HepG2 (cell line): Measurements from ENCODE around the gene THBS1. TPM values are rescaled to one million over a fixed set of nuclear protein-coding genes. Genes with fewer than 3 reads are reported as not detected.

Experiments
- FOXA1 ChIP-seq, 2 experiments: fragments of 450-650 bp in 1 of 2; sonication (generic) in 1 of 2; formaldehyde crosslinking in 1 of 2; IDR thresholded peaks; 2 replicates each; pipeline versions ENCODE4 v1.4.0 to v1.6.1; 2016 to 2020; ENCODE audit warnings: missing genetic modification reagents in 1 of 2
- KAT8 ChIP-seq: IDR thresholded peaks from 2 replicates; pipeline ENCODE4 v1.6.1; 2016; ENCODE audit warnings: missing genetic modification reagents, missing compliant biosample characterization
- MAF1 ChIP-seq: sonication (generic); formaldehyde crosslinking; IDR thresholded peaks from 2 replicates; pipeline ENCODE4 v1.5.0; 2020; ENCODE audit warnings: missing genetic modification reagents, borderline replicate concordance
- MAZ ChIP-seq, 2 experiments: sonication (generic) in 1 of 2; formaldehyde crosslinking in 1 of 2; IDR thresholded peaks; 2 replicates each; pipeline versions ENCODE4 v1.5.0 to v1.6.1; 2012 to 2020; ENCODE audit warnings: low read depth in 2 of 2, mild to moderate bottlenecking in 2 of 2, borderline replicate concordance in 1 of 2, improper control_type of control experiment in 1 of 2, low read length in 1 of 2, missing genetic modification reagents in 1 of 2, moderate library complexity in 1 of 2
- PCBP1 ChIP-seq: fragments of 200-400 bp; formaldehyde crosslinking; IDR thresholded peaks from 2 replicates; pipeline ENCODE4 v1.6.1; 2017; ENCODE audit warnings: mild to moderate bottlenecking, low read depth, low read length, borderline replicate concordance
- POLR2G ChIP-seq: fragments of 200-400 bp; formaldehyde crosslinking; IDR thresholded peaks from 2 replicates; pipeline ENCODE4 v1.6.1; 2018; ENCODE audit warnings: mild to moderate bottlenecking, low read depth, low read length, moderate library complexity
- STAG1 ChIP-seq: sonication (generic); formaldehyde crosslinking; IDR thresholded peaks from 2 replicates; pipeline ENCODE4 v1.4.0; 2020; ENCODE audit warnings: missing genetic modification reagents
- TAF15 ChIP-seq: fragments of 200-400 bp; formaldehyde crosslinking; IDR thresholded peaks from one replicate; pipeline ENCODE4 v1.6.1; 2018; ENCODE audit warnings: mild to moderate bottlenecking, low read depth, low read length; ENCODE audit not compliant: poor library complexity, severe bottlenecking
- ZNF567 ChIP-seq: sonication (generic); formaldehyde crosslinking; IDR thresholded peaks from 2 replicates; pipeline ENCODE4 v1.8.1; 2023; ENCODE audit warnings: mild to moderate bottlenecking, missing genetic modification reagents, borderline replicate concordance
- polyA plus RNA-seq, 8 experiments: library from polyadenylated mRNA; depleted of rRNA in 3 of 8; stranded (reverse) in 7 of 8; unstranded in 1 of 8; fragments of >200 nt; fragmentation: Illumina TruSeq in 4 of 8; extraction: Trizol in 4 of 8; gene quantifications; 2 replicates each; pipeline versions ENCODE4 v1.2.1 to v1.2.3, GENCODE V29; 2011 to 2016; ENCODE audit warnings: low read depth in 4 of 8, missing spikeins in 1 of 8, mixed read lengths in 1 of 8; ENCODE audit not compliant: insufficient read depth in 1 of 8
- total RNA-seq, 5 experiments: library from RNA; depleted of rRNA; stranded (reverse); fragments of >200 nt; fragmentation: Illumina TruSeq; extraction: Trizol; gene quantifications; 2 replicates each; pipeline ENCODE4 v1.2.3, GENCODE V29; 2016; ENCODE audit warnings: low read depth in 1 of 5
- TF ChIP-seq, protein P1 (sequence below): sonication (generic); formaldehyde crosslinking; IDR thresholded peaks from 2 replicates; pipeline ENCODE4 v1.4.0; 2020; ENCODE audit warnings: mild to moderate bottlenecking, missing genetic modification reagents
- TF ChIP-seq, protein P2 (sequence below), 2 experiments: sonication (generic) in 1 of 2; formaldehyde crosslinking in 1 of 2; IDR thresholded peaks; 2 replicates each; pipeline versions ENCODE4 v1.5.1 to v1.6.1; 2011 to 2020; ENCODE audit warnings: borderline replicate concordance in 1 of 2, low read depth in 1 of 2, low read length in 1 of 2, mild to moderate bottlenecking in 1 of 2, missing genetic modification reagents in 1 of 2, moderate library complexity in 1 of 2

The THBS1 gene
- total and polyA plus RNA-seq, 2 of the 13 experiments (the other 11 are each of a cell fraction or from before 2014, with no cell fraction given), result 54.7 to 67.1 TPM

DNA sequence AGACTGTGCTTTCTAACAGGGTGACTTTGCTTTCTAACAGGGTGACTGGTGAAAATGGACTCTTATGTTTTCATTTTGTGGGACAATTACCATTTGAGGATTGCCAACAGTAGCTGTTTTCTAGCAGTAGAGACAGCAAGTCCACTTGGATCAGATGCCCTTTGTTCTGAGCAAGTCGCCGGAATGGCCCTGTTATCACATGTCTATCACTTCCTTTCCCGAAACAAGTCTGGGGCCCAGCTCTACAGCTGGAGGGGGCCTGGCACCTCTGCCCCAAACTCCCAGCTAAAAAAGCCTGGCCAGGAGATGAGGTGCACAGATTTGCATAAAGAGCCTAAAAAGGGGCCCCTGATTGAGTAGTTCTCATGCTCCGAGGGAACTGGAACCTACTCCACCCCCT lies 44.6 kb downstream of the THBS1 start (continued):
- TF ChIP-seq, protein P1, sequence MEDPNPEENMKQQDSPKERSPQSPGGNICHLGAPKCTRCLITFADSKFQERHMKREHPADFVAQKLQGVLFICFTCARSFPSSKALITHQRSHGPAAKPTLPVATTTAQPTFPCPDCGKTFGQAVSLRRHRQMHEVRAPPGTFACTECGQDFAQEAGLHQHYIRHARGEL (CRISPR knock-in tag), result no peak
- TF ChIP-seq STAG1 (CRISPR knock-in tag) (no peak), POLR2G (no peak), TAF15 (no peak), ZNF567 (no peak), PCBP1 (no peak), KAT8 (CRISPR knock-in tag) (no peak), MAF1 (no peak), MAZ (IDR thresholded peaks at IDR 0.05; ENCODE audit: borderline replicate concordance, low read depth, low read length) (no peak), MAZ (CRISPR knock-in tag; IDR thresholded peaks at IDR 0.05; ENCODE audit: low read depth) (no peak), FOXA1 (IDR thresholded peaks at IDR 0.05) (no peak), FOXA1 (CRISPR knock-in tag; IDR thresholded peaks at IDR 0.05) (no peak)
- TF ChIP-seq, protein P2, sequence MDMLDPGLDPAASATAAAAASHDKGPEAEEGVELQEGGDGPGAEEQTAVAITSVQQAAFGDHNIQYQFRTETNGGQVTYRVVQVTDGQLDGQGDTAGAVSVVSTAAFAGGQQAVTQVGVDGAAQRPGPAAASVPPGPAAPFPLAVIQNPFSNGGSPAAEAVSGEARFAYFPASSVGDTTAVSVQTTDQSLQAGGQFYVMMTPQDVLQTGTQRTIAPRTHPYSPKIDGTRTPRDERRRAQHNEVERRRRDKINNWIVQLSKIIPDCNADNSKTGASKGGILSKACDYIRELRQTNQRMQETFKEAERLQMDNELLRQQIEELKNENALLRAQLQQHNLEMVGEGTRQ (IDR thresholded peaks at IDR 0.05; ENCODE audit: low read depth, low read length), result no peak
- TF ChIP-seq, protein P2 (CRISPR knock-in tag; IDR thresholded peaks at IDR 0.05; ENCODE audit: borderline replicate concordance), result no peak
